H1 (cell line): Measurements from ENCODE around the gene PMM1. TPM values are rescaled to one million over a fixed set of nuclear protein-coding genes. Genes with fewer than 3 reads are reported as not detected.

Source experiments
- CTCF ChIA-PET: fragments of 300-600 bp; sonication (Branson Sonifier 250); formaldehyde crosslinking; loops from one replicate; lab custom pipeline; 2021; ENCODE audit not compliant: partially characterized antibody; lab: Charles Lee
- POLR2A ChIA-PET: fragments of 300-600 bp; sonication (Branson Sonifier 250); formaldehyde crosslinking; loops from one replicate; lab custom pipeline; 2021; ENCODE audit warnings: inconsistent platforms; ENCODE audit not compliant: partially characterized antibody; lab: Charles Lee
- DNase-seq, 2 experiments: peaks; one replicate each; pipeline versions ENCODE4 v3.0.0 to v3.0.0-alpha.2; 2010 to 2022; ENCODE audit warnings: low spot score in 2 of 2, low read depth in 1 of 2, mixed read lengths in 1 of 2
- FAIRE-seq: peaks from 2 replicates; lab custom pipeline; 2011; peaks lifted over from hg19 to GRCh38; lab: Jason Lieb, UNC
- H2AFZ ChIP-seq: 2 replicates; pipeline ENCODE4 v1.8.1; 2012; ENCODE audit warnings: low read length, inconsistent platforms
- H2AK5ac ChIP-seq: 2 replicates; pipeline ENCODE4 v1.6.1; 2013; ENCODE audit warnings: low read depth, low read length
- H2BK120ac ChIP-seq: replicated peaks from 2 replicates; pipeline ENCODE3; 2013; ENCODE audit warnings: low read depth, low read length, inconsistent platforms
- H2BK12ac ChIP-seq: 2 replicates; pipeline ENCODE4 v1.6.1; 2013; ENCODE audit warnings: low read depth, low read length
- H2BK15ac ChIP-seq: 2 replicates; pipeline ENCODE4 v1.6.1; 2013; ENCODE audit warnings: low read length
- H2BK20ac ChIP-seq: 2 replicates; pipeline ENCODE4 v1.6.1; 2013; ENCODE audit warnings: low read length
- H2BK5ac ChIP-seq: 2 replicates; pipeline ENCODE4 v1.6.1; 2013; ENCODE audit warnings: low read depth, low read length
- H3K14ac ChIP-seq: 2 replicates; pipeline ENCODE4 v1.6.1; 2013; ENCODE audit warnings: inconsistent platforms; ENCODE audit not compliant: insufficient read length
- H3K18ac ChIP-seq: 2 replicates; pipeline ENCODE4 v1.6.1; 2013; ENCODE audit warnings: low read length; ENCODE audit errors: extremely low read depth
- H3K23ac ChIP-seq: 2 replicates; pipeline ENCODE4 v1.6.1; 2013; ENCODE audit warnings: inconsistent platforms; ENCODE audit not compliant: insufficient read length
- H3K23me2 ChIP-seq: 2 replicates; pipeline ENCODE4 v1.6.1; 2013; ENCODE audit warnings: low read depth, low read length
- H3K27ac ChIP-seq: 2 replicates; pipeline ENCODE4 v1.6.1; 2011; ENCODE audit warnings: low read depth, low read length, inconsistent platforms
- H3K27me3 ChIP-seq, 4 experiments: replicated peaks in 1 of 4; 1 replicate in 1 of 4; 2 replicates in 3 of 4; pipeline versions ENCODE4 v1.6.1 to v1.8.1; 2011 to 2013; ENCODE audit warnings: low read length in 3 of 4, mild to moderate bottlenecking in 3 of 4, inconsistent platforms in 2 of 4, mixed read lengths in 2 of 4, moderate library complexity in 1 of 4; ENCODE audit not compliant: control insufficient read depth in 3 of 4, insufficient read depth in 3 of 4; ENCODE audit errors: extremely low read depth in 1 of 4
- H3K36me3 ChIP-seq, 4 experiments: 2 replicates each; pipeline versions ENCODE4 v1.6.1 to v1.8.1; 2011 to 2013; ENCODE audit warnings: mild to moderate bottlenecking in 4 of 4, low read length in 3 of 4, moderate library complexity in 2 of 4, control low read depth in 1 of 4, inconsistent platforms in 1 of 4; ENCODE audit not compliant: insufficient read depth in 4 of 4, control insufficient read depth in 2 of 4
- H3K4ac ChIP-seq: replicated peaks from 2 replicates; pipeline ENCODE3; 2013; ENCODE audit warnings: low read length, low read depth, mixed read lengths, inconsistent platforms; ENCODE audit not compliant: insufficient read length
- H3K4me1 ChIP-seq, 4 experiments: replicated peaks in 1 of 4; 1 replicate in 1 of 4; 2 replicates in 3 of 4; pipeline versions ENCODE4 v1.6.1 to v1.8.1; 2011 to 2013; ENCODE audit warnings: low read length in 3 of 4, inconsistent platforms in 2 of 4, mixed read lengths in 1 of 4; ENCODE audit not compliant: insufficient read depth in 4 of 4, control insufficient read depth in 3 of 4
- H3K4me2 ChIP-seq, 2 experiments: 2 replicates each; pipeline versions ENCODE4 v1.6.1 to v1.8.1; 2011 to 2013; ENCODE audit warnings: low read depth in 2 of 2, low read length in 2 of 2, control low read depth in 1 of 2, inconsistent platforms in 1 of 2, mild to moderate bottlenecking in 1 of 2; ENCODE audit not compliant: insufficient read depth in 1 of 2
- H3K4me3 ChIP-seq, 4 experiments: fragments of 200-600, 300-600 bp in 1 of 4; sonication (generic), shearing (Covaris generic), sonication (Bioruptor Twin) in 1 of 4; 2 replicates each; pipeline versions ENCODE4 v1.5.1 to v1.8.1; 2011 to 2016; ENCODE audit warnings: low read length in 4 of 4, low read depth in 3 of 4, control low read depth in 2 of 4, inconsistent platforms in 2 of 4, mild to moderate bottlenecking in 2 of 4, mixed read lengths in 1 of 4, moderate library complexity in 1 of 4; ENCODE audit not compliant: insufficient read depth in 2 of 4; ENCODE audit errors: extremely low read depth in 1 of 4
- H3K56ac ChIP-seq: replicated peaks from 2 replicates; pipeline ENCODE3; 2013; ENCODE audit warnings: low read depth, mild to moderate bottlenecking, mixed read lengths, low read length, inconsistent platforms; ENCODE audit not compliant: insufficient read length
- H3K79me1 ChIP-seq: 2 replicates; pipeline ENCODE4 v1.6.1; 2013; ENCODE audit warnings: low read depth, low read length, control low read depth
- H3K79me2 ChIP-seq, 2 experiments: 2 replicates each; pipeline versions ENCODE4 v1.6.1 to v1.8.1; 2012 to 2013; ENCODE audit warnings: low read length in 2 of 2, mild to moderate bottlenecking in 2 of 2, inconsistent platforms in 1 of 2; ENCODE audit not compliant: insufficient read depth in 2 of 2, control insufficient read depth in 1 of 2
- H3K9ac ChIP-seq, 4 experiments: replicated peaks in 1 of 4; 1 replicate in 1 of 4; 2 replicates in 3 of 4; pipeline versions ENCODE4 v1.6.1 to v1.8.1; 2011 to 2013; ENCODE audit warnings: low read depth in 3 of 4, low read length in 3 of 4, control low read depth in 2 of 4, mild to moderate bottlenecking in 2 of 4, moderate library complexity in 2 of 4, inconsistent platforms in 1 of 4; ENCODE audit errors: extremely low read depth in 1 of 4
- H3K9me3 ChIP-seq, 2 experiments: 2 replicates each; pipeline versions ENCODE4 v1.6.1 to v1.8.1; 2012 to 2013; ENCODE audit warnings: mild to moderate bottlenecking in 2 of 2, moderate library complexity in 2 of 2, control low read depth in 1 of 2, inconsistent platforms in 1 of 2, low read depth in 1 of 2, low read length in 1 of 2, mixed read lengths in 1 of 2; ENCODE audit not compliant: insufficient read depth in 2 of 2
- H4K20me1 ChIP-seq, 2 experiments: replicated peaks in 1 of 2; 2 replicates each; pipeline versions ENCODE3 to v1.8.1; 2011 to 2013; ENCODE audit warnings: inconsistent platforms in 2 of 2, low read length in 2 of 2, mild to moderate bottlenecking in 1 of 2; ENCODE audit not compliant: insufficient read depth in 2 of 2, control insufficient read depth in 1 of 2
- H4K5ac ChIP-seq: 2 replicates; pipeline ENCODE4 v1.6.1; 2013; ENCODE audit warnings: low read length, low read depth, mixed read lengths, inconsistent platforms; ENCODE audit not compliant: insufficient read length
- H4K8ac ChIP-seq: 2 replicates; pipeline ENCODE4 v1.8.0; 2013; ENCODE audit warnings: mild to moderate bottlenecking, moderate library complexity, low read length, inconsistent platforms; ENCODE audit not compliant: insufficient read depth; ENCODE audit errors: extremely low read depth
- H4K91ac ChIP-seq: replicated peaks from 2 replicates; pipeline ENCODE3; 2013; ENCODE audit warnings: low read length, mixed read lengths, inconsistent platforms; ENCODE audit not compliant: insufficient read length
- JUND ChIP-seq: IDR thresholded peaks from 2 replicates; pipeline ENCODE4 v1.6.1; 2011; ENCODE audit warnings: mild to moderate bottlenecking, improper control_type of control experiment, low read length
- RAD21 ChIP-seq, 2 experiments: IDR thresholded peaks in 1 of 2; conservative IDR thresholded peaks in 1 of 2; 2 replicates each; pipeline ENCODE4 v1.6.1; 2011; ENCODE audit warnings: low read depth in 2 of 2, low read length in 2 of 2, improper control_type of control experiment in 1 of 2, inconsistent platforms in 1 of 2, mild to moderate bottlenecking in 1 of 2, moderate library complexity in 1 of 2
- RXRA ChIP-seq: IDR thresholded peaks from 2 replicates; pipeline ENCODE4 v1.6.1; 2011; ENCODE audit warnings: low read depth, mild to moderate bottlenecking, low read length, moderate library complexity; ENCODE audit not compliant: insufficient read depth
- SP1 ChIP-seq: IDR thresholded peaks from 2 replicates; pipeline ENCODE4 v1.6.1; 2011; ENCODE audit warnings: low read depth, low read length
- YY1 ChIP-seq: IDR thresholded peaks from 2 replicates; pipeline ENCODE4 v1.6.1; 2011; ENCODE audit warnings: low read depth, mild to moderate bottlenecking, low read length
- WGBS, 2 experiments: shearing (Covaris generic) in 1 of 2; methylation state at CpG; one replicate each; pipeline versions ENCODE4 v1.1.6 to v1.1.7; 2013 to 2015; ENCODE audit warnings: low lambda C conversion rate in 2 of 2, mixed read lengths in 2 of 2, inconsistent platforms in 1 of 2, low coverage in 1 of 2, missing lambda C conversion rate in 1 of 2; ENCODE audit not compliant: insufficient replicate concordance in 2 of 2, insufficient coverage in 1 of 2, insufficient read length in 1 of 2; ENCODE audit errors: extremely low coverage in 1 of 2, missing lambda C conversion rate in 1 of 2; 5-methylcytosine and 5-hydroxymethylcytosine counted together
- polyA plus RNA-seq, 7 experiments: library from polyadenylated mRNA; depleted of rRNA in 3 of 7; stranded (reverse) in 5 of 7; unstranded in 2 of 7; fragments of >200 nt in 5 of 7; fragments of 200-250 nt in 2 of 7; gene quantifications; 1 replicate in 5 of 7; 2 replicates in 1 of 7; 4 replicates in 1 of 7; pipeline versions ENCODE4 v1.2.1 to v1.2.3, GENCODE V29; 2011 to 2013; ENCODE audit warnings: missing spikeins in 2 of 7, mixed read lengths in 2 of 7
- total RNA-seq: library from RNA; stranded (reverse); fragmentation: NEBNext Ultra II Directional; extraction: Animal tissue kit (Norgen Biotek cat#: 25700); gene quantifications from 2 replicates; pipeline ENCODE4 v1.2.1, GENCODE V29; 2021
- TF ChIP-seq, protein P1 (sequence below): IDR thresholded peaks from 2 replicates; pipeline ENCODE4 v1.6.1; 2012; ENCODE audit warnings: inconsistent platforms

PMM1 gene
- total and polyA plus RNA-seq, 2 of the 8 experiments (the other 6 are each of a cell fraction or from before 2014, with no cell fraction given) = 11.3 to 20.0 TPM

DNA sequence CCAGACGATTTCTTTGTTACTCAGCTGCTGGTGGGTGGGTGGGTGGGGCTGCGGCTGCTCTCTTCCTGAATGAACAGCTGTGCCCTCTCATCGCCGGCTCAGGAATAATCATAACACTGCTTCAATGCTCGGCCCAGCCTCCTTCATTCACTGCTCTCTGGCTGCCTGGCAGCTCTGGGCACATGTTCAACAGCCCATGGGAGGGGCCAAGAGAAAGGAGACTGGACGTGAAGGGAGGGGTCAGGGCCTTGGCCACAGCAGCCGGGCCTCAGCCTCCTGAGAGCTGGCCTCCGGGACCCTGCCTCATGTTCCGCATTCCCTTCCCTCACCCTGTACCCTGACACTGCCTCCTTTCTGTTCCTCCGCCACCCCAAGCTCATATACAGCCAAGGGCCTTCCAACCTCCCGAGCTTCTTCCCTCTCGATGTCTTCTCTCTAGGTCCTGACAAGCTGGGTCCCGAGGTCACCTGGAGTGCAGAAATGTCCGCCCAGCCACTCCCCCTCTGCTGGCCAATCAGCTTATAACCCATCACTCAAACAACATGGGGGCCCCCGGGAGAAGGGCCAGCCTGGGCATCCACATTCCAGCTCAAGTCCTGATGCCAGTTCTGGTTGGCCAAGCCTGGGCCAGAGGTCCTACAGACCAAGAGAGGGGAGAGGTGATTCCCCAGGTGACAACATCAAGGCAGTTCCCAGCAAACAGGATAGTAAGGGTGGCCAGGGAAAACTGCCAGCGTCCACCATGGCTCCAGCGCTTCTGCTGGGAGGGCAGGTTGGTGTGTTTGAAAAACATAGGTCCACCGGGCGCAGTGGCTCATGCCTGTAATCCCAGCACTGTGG, 32.0 kb downstream of the PMM1 start:
- H3K23ac ChIP-seq = no peak overlapping the region
- no peak overlapping the region for H4K5ac ChIP-seq
- H3K79me1 ChIP-seq = no peaks in the 10 kb centered on the region; the same call in 1 of the 2 replicates
- no peak overlapping the region for H3K56ac ChIP-seq
- peak overlapping the region; percentile 86; the same call in 1 of the 2 replicates for H2AFZ ChIP-seq
- H2BK12ac ChIP-seq = 0 out of 2 replicates have a peak overlapping the region, but pooled peaks have one; percentile 27
- 0 out of 2 replicates have a peak overlapping the region, but pooled peaks have one; percentile 53 for H4K8ac ChIP-seq
- TF ChIP-seq YY1 = 0 out of 2 replicates have a peak, but pooled peaks have one; percentile 51
- no peak for TF ChIP-seq RAD21 (IDR thresholded peaks at IDR 0.05 in 1 of 2, conservative IDR thresholded peaks at IDR 0.05 in 1 of 2; ENCODE audit: low read depth in 2 of 2, low read length in 2 of 2)
- 0 out of 2 replicates have a peak, but pooled peaks have one; percentile 20 for TF ChIP-seq SP1
- TF ChIP-seq, protein P1, sequence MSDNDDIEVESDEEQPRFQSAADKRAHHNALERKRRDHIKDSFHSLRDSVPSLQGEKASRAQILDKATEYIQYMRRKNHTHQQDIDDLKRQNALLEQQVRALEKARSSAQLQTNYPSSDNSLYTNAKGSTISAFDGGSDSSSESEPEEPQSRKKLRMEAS = 0 out of 2 replicates have a peak, but pooled peaks have one; percentile 10
- no peak for TF ChIP-seq JUND
- TF ChIP-seq RXRA = 0 out of 2 replicates have a peak, but pooled peaks have one; percentile 18
- H3K4me2 ChIP-seq = no peak overlapping the region
- H4K91ac ChIP-seq = peak overlapping the region; percentile 22
- no peak overlapping the region for H3K14ac ChIP-seq
- no peak overlapping the region for H2AK5ac ChIP-seq
- ChIA-PET POLR2A (interaction anchor here (0.6 to 2.3 kb wide), 8 partner anchors 12 to 64 kb away, joined by 3 to 7 read pairs (median 3); partner anchors contain the start of genes DESI1, PMM1 and XRCC6), CTCF (interaction anchor here (0.8 to 16.1 kb wide), 13 partner anchors 9 to 154 kb away, joined by 3 to 169 read pairs (median 5); partner anchors contain the start of gene POLR3H)
- peaks cover 6% of the 10 kb centered on the region; the same call in 1 of the 2 replicates for H3K23me2 ChIP-seq
- DNase-seq (peak in 1 of 2 experiments; percentile 58), FAIRE-seq (no peak)
- H4K20me1 ChIP-seq = no peaks in the 10 kb centered on the region
- no peaks in the 10 kb centered on the region for H3K79me2 ChIP-seq
- no peak overlapping the region; a peak in 1 of 7 replicates for H3K9ac ChIP-seq
- H3K27me3 ChIP-seq = no peaks in the 10 kb centered on the region
- no peak overlapping the region for H2BK120ac ChIP-seq
- 80% methylated on average over 15 of the region's 19 CpGs; no CpG with 5 or more reads in 1 of the 2 experiments for WGBS, 2 experiments
- H3K36me3 ChIP-seq = no peaks in the 10 kb centered on the region
- H3K4ac ChIP-seq = no peak overlapping the region
- H3K18ac ChIP-seq = peak overlapping the region; percentile 25; the same call in 1 of the 2 replicates
- H3K4me1 ChIP-seq = peaks cover 4 to 28% (median 19%) of the 10 kb centered on the region in 4 experiments
- peak overlapping the region; percentile 61; the same call in 1 of the 2 replicates for H2BK20ac ChIP-seq
- H3K27ac ChIP-seq = no peak overlapping the region
- H2BK15ac ChIP-seq = 0 out of 2 replicates have a peak overlapping the region, but pooled peaks have one; percentile 72
- H2BK5ac ChIP-seq = no peak overlapping the region
- H3K9me3 ChIP-seq = no peaks in the 10 kb centered on the region
- no peak overlapping the region; a peak in 1 of 8 replicates for H3K4me3 ChIP-seq
